Breast epithelium (tissue), 4 donors: ENCODE measurements around the gene RIN2. TPM values are rescaled to one million over a fixed set of nuclear protein-coding genes. Genes with fewer than 3 reads are reported as not detected.

ENCODE experiments used
- DNase-seq, 2 donors: peaks; one replicate each; pipeline ENCODE4 v3.0.0-alpha.2; 2019; ENCODE audit warnings: low spot score in 2 of 2
- H3K27ac ChIP-seq, 2 donors: fragments of 200-600 bp; sonication (generic) in 1 of 2; one replicate each; pipeline ENCODE4 v1.5.1; 2016 to 2019; ENCODE audit warnings: mild to moderate bottlenecking in 1 of 2
- H3K27me3 ChIP-seq, 2 donors: fragments of 200-600 bp; sonication (generic) in 1 of 2; one replicate each; pipeline versions ENCODE4 v1.5.1 to v1.6.0; 2017 to 2019; ENCODE audit warnings: control low read depth in 1 of 2, mild to moderate bottlenecking in 1 of 2
- H3K36me3 ChIP-seq: fragments of 200-600 bp; one replicate; pipeline ENCODE4 v1.5.1; 2019
- H3K4me1 ChIP-seq, 2 donors: fragments of 200-600 bp; sonication (generic); one replicate each; pipeline ENCODE4 v1.5.1; 2016 to 2019; ENCODE audit warnings: control low read depth in 1 of 2
- H3K4me3 ChIP-seq, 3 donors: fragments of 200-600 bp; sonication (generic); 1 replicate in 2 of 3; 2 replicates in 1 of 3; pipeline ENCODE4 v1.5.1; 2016 to 2019; ENCODE audit warnings: mild to moderate bottlenecking in 3 of 3, moderate library complexity in 2 of 3
- H3K9me3 ChIP-seq, 2 donors: fragments of 200-600 bp; sonication (generic) in 1 of 2; one replicate each; pipeline ENCODE4 v1.5.1; 2016 to 2019; ENCODE audit warnings: control low read depth in 1 of 2
- CTCF ChIP-seq, 3 donors: fragments of 450-650 bp; IDR thresholded peaks; one replicate each; pipeline ENCODE4 v1.5.1; 2016 to 2017; ENCODE audit warnings: antibody characterized with exemption in 3 of 3, mild to moderate bottlenecking in 3 of 3, moderate library complexity in 3 of 3
- POLR2A ChIP-seq: fragments of 450-650 bp; IDR thresholded peaks from one replicate; pipeline ENCODE4 v1.6.1; 2016; ENCODE audit warnings: antibody characterized with exemption, mild to moderate bottlenecking, moderate library complexity
- POLR2AphosphoS5 ChIP-seq, 3 donors: sonication (generic); formaldehyde crosslinking; IDR thresholded peaks; one replicate each; pipeline ENCODE4 v1.6.1; 2017; ENCODE audit warnings: antibody characterized with exemption in 3 of 3
- intact Hi-C: fragments of 100-400 bp; cut with DNase I; formaldehyde crosslinking; loops from one replicate; pipeline ENCODE4 v1.15.1; 2023; ENCODE audit warnings: low total_unique reads
- total RNA-seq, 3 donors: library from RNA; depleted of rRNA; stranded (reverse); fragments of >200 nt; gene quantifications; one replicate each; pipeline ENCODE4 v1.1.0, GENCODE V29; 2016

Gene RIN2
- total RNA-seq, 3 donors from 2014 or later = 82.7 to 114 (median 104) TPM

GRCh38 chr20:19727251-19727847 is 30.7 kb upstream of the RIN2 start:
- no peaks in the 10 kb centered on the region for H3K36me3 ChIP-seq
- intact Hi-C loops = no loop called here
- H3K27ac ChIP-seq = no peak overlapping the region
- no peak for DNase-seq
- TF ChIP-seq POLR2A (no peak), POLR2AphosphoS5 (IDR thresholded peaks at IDR 0.05) (no peak), CTCF (IDR thresholded peaks at IDR 0.05) (no peak)
- no peak overlapping the region for H3K4me3 ChIP-seq
- H3K4me1 ChIP-seq = no peaks in the 10 kb centered on the region
- no peaks in the 10 kb centered on the region for H3K9me3 ChIP-seq
- H3K27me3 ChIP-seq = no peaks in the 10 kb centered on the region

- DNase-seq = no peak
- Histone ChIP-seq H3K36me3 (no peaks in the 10 kb centered on the region), H3K4me1 (no peaks in the 10 kb centered on the region), H3K4me3 (no peak overlapping the region), H3K27ac (no peak overlapping the region), H3K27me3 (no peaks in the 10 kb centered on the region), H3K9me3 (no peaks in the 10 kb centered on the region)
- intact Hi-C loops = no loop called here
- TF ChIP-seq CTCF (IDR thresholded peaks at IDR 0.05) (no peak), POLR2A (no peak), POLR2AphosphoS5 (IDR thresholded peaks at IDR 0.05) (no peak)
Observed at GRCh38 chr20:19729672-19730071, 28.4 kb upstream of the RIN2 start.

- intact Hi-C loops = no loop called here
- TF ChIP-seq POLR2AphosphoS5 (IDR thresholded peaks at IDR 0.05) = no peak
- TF ChIP-seq CTCF (IDR thresholded peaks at IDR 0.05) = no peak
- TF ChIP-seq POLR2A = no peak
Observed at GRCh38 chr20:19730706-19731105, 27.4 kb upstream of the RIN2 start.

GRCh38 chr20:19734811-19735210 is 23.2 kb upstream of the RIN2 start:
- Histone ChIP-seq H3K27me3 (no peaks in the 10 kb centered on the region), H3K4me1 (no peaks in the 10 kb centered on the region), H3K27ac (no peak overlapping the region), H3K4me3 (no peak overlapping the region), H3K36me3 (no peaks in the 10 kb centered on the region), H3K9me3 (no peaks in the 10 kb centered on the region)
- intact Hi-C loops = no loop called here
- no peak for DNase-seq
- no peak for TF ChIP-seq POLR2AphosphoS5 (IDR thresholded peaks at IDR 0.05)
- TF ChIP-seq POLR2A = no peak
- TF ChIP-seq CTCF (IDR thresholded peaks at IDR 0.05) = no peak

More at GRCh38 chr20:19730706-19731105, 27.4 kb upstream of the RIN2 start:
- no peak for DNase-seq
- Histone ChIP-seq H3K27me3 (no peaks in the 10 kb centered on the region), H3K9me3 (no peaks in the 10 kb centered on the region), H3K4me1 (no peaks in the 10 kb centered on the region), H3K27ac (no peak overlapping the region), H3K36me3 (no peaks in the 10 kb centered on the region), H3K4me3 (no peak overlapping the region)

- no peaks in the 10 kb centered on the region for H3K9me3 ChIP-seq
- H3K27ac ChIP-seq = peak overlapping the region in 1 of 2 donors; percentile 40
- peak; percentile 52 to 67 for DNase-seq
Observed at GRCh38 chr20:19735446-19735845, 22.6 kb upstream of the RIN2 start.

More at GRCh38 chr20:19735446-19735845, 22.6 kb upstream of the RIN2 start:
- Histone ChIP-seq H3K4me1 (no peaks in the 10 kb centered on the region), H3K27me3 (no peaks in the 10 kb centered on the region), H3K36me3 (no peaks in the 10 kb centered on the region), H3K4me3 (no peak overlapping the region)
- peak in 1 of 3 donors; percentile 74 for TF ChIP-seq POLR2AphosphoS5 (IDR thresholded peaks at IDR 0.05)
- TF ChIP-seq CTCF (IDR thresholded peaks at IDR 0.05) = no peak
- no peak for TF ChIP-seq POLR2A
- intact Hi-C loops = no loop called here
